BLaER1 treated with 17β-estradiol and CSF1 and Interleukin-3, amounts not matched to agents 10 nM and 100 nM (cell line): ENCODE measurements around the gene OR7C1.

Experiments used
- H3K27ac ChIP-seq, 11 experiments: shearing (Covaris generic); formaldehyde crosslinking; 2 replicates each; pipeline ENCODE4 v1.8.1; 2022
- H3K27me3 ChIP-seq, 11 experiments: shearing (Covaris generic); formaldehyde crosslinking; 2 replicates each; pipeline ENCODE4 v1.8.1; 2022
- H3K36me3 ChIP-seq, 11 experiments: shearing (Covaris generic); formaldehyde crosslinking; 2 replicates each; pipeline ENCODE4 v1.8.1; 2022
- H3K4me1 ChIP-seq, 10 experiments: shearing (Covaris generic); formaldehyde crosslinking; 2 replicates each; pipeline ENCODE4 v1.8.1; 2022
- H3K4me2 ChIP-seq, 11 experiments: shearing (Covaris generic); formaldehyde crosslinking; 2 replicates each; pipeline ENCODE4 v1.8.1; 2022
- H3K4me3 ChIP-seq, 10 experiments: shearing (Covaris generic); formaldehyde crosslinking; 2 replicates each; pipeline ENCODE4 v1.8.1; 2022
- H3K9ac ChIP-seq, 11 experiments: shearing (Covaris generic); formaldehyde crosslinking; 2 replicates each; pipeline ENCODE4 v1.8.1; 2022
- H3K9me3 ChIP-seq, 11 experiments: shearing (Covaris generic); formaldehyde crosslinking; replicated peaks in 1 of 11; 2 replicates each; pipeline ENCODE4 v1.8.1; 2022
- H4K20me1 ChIP-seq, 11 experiments: shearing (Covaris generic); formaldehyde crosslinking; 2 replicates each; pipeline ENCODE4 v1.8.1; 2022
- Cebpa-rat ChIP-seq, 11 experiments: shearing (Covaris generic); IDR thresholded peaks; 2 replicates each; pipeline ENCODE4 v1.8.1; 2022

OR7C1 gene

GRCh38 chr19:14826006-14826405 is 9.0 kb downstream of the OR7C1 start:
- no peaks in the 10 kb centered on the region for H3K27me3 ChIP-seq
- H3K27ac ChIP-seq = no peak overlapping the region
- H3K9me3 ChIP-seq = peaks cover 0 to 21% (median 15%) of the 10 kb centered on the region in 11 experiments; a peak in 12 of 22 replicates
- no peaks in the 10 kb centered on the region for H4K20me1 ChIP-seq
- H3K36me3 ChIP-seq = no peaks in the 10 kb centered on the region
- no peak overlapping the region for H3K9ac ChIP-seq
- H3K4me1 ChIP-seq = peaks cover 13 to 24% (median 17%) of the 10 kb centered on the region in 10 experiments; a peak in 18 of 20 replicates
- no peak for TF ChIP-seq Cebpa-rat (IDR thresholded peaks at IDR 0.05)
- no peak overlapping the region for H3K4me2 ChIP-seq
- H3K4me3 ChIP-seq = no peak overlapping the region

DNA sequence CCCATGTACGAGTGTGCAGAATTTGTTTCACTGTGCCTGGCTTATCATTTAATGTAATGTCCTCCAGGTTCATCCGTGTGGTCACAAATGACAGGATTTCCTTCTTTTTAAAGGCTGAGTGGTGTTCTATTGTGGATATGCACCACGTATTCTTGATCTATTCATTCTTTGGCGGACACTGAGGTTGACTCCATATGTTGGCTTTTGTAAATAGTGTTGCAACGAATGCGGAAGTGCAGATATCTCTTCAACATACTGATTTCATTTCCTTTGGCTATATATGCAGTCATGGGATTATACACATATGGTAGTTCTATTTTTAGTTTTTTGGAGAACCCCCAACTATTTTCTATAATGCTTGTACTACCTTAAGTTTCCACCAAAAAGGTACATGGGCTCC is 13.0 kb downstream of the OR7C1 start:
- H4K20me1 ChIP-seq = no peaks in the 10 kb centered on the region
- H3K4me1 ChIP-seq = peaks cover 9 to 20% (median 17%) of the 10 kb centered on the region in 10 experiments; a peak in 18 of 20 replicates
- H3K27me3 ChIP-seq = no peaks in the 10 kb centered on the region
- H3K4me3 ChIP-seq = no peak overlapping the region
- H3K27ac ChIP-seq = peak overlapping the region in 9 of 11 experiments; percentile 9 to 51 (median 43); a peak in 16 of 22 replicates
- H3K9ac ChIP-seq = no peak overlapping the region
- no peaks in the 10 kb centered on the region for H3K36me3 ChIP-seq
- peak in 2 of 11 experiments; percentile 33 to 38; a peak in 2 of 22 replicates for TF ChIP-seq Cebpa-rat (IDR thresholded peaks at IDR 0.05)
- peaks cover 0 to 26% (median 15%) of the 10 kb centered on the region in 11 experiments; a peak in 12 of 22 replicates for H3K9me3 ChIP-seq
- H3K4me2 ChIP-seq = peak overlapping the region; percentile 10 to 51 (median 30); a peak in 16 of 22 replicates

DNA sequence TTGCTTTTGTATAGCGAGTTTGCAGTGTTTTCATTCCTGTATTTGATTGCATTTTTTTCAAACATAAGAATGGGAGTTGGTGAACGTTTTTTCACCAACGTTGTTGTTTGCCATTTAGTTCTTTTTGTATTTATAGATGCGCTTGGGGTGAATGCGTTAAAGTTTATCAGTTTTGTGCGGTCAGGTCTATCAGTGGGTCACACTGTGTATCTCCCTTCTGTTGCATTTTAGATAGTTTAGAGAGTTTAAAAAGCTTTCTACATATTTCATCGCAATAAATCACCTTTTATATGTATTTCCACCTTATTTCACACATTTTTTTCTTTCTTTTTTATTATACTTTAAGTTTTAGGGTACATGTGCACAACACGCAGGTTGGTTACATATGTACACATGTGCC is 16.4 kb downstream of the OR7C1 start:
- no peak for TF ChIP-seq Cebpa-rat (IDR thresholded peaks at IDR 0.05)
- no peak overlapping the region for H3K4me2 ChIP-seq
- no peaks in the 10 kb centered on the region for H3K27me3 ChIP-seq

GRCh38 chr19:14817052-14817451 is 17.9 kb downstream of the OR7C1 start:
- no peak overlapping the region for H3K4me2 ChIP-seq
- H3K4me1 ChIP-seq = peaks cover 2 to 10% (median 8%) of the 10 kb centered on the region in 10 experiments; a peak in 17 of 20 replicates
- H3K36me3 ChIP-seq = no peaks in the 10 kb centered on the region
- no peak for TF ChIP-seq Cebpa-rat (IDR thresholded peaks at IDR 0.05)
- H3K9ac ChIP-seq = no peak overlapping the region
- peaks cover 0 to 7% (median 0%) of the 10 kb centered on the region in 11 experiments; a peak in 4 of 22 replicates for H3K9me3 ChIP-seq
- no peak overlapping the region for H3K4me3 ChIP-seq
- no peaks in the 10 kb centered on the region for H4K20me1 ChIP-seq
- no peaks in the 10 kb centered on the region for H3K27me3 ChIP-seq
- H3K27ac ChIP-seq = no peak overlapping the region

More for the DNA sequence above, 16.4 kb downstream of the OR7C1 start:
- Histone ChIP-seq H3K4me1 (peaks cover 9 to 20% (median 17%) of the 10 kb centered on the region in 10 experiments; a peak in 18 of 20 replicates), H3K4me3 (no peak overlapping the region), H3K36me3 (no peaks in the 10 kb centered on the region), H3K27ac (no peak overlapping the region), H3K9ac (no peak overlapping the region), H3K9me3 (peaks cover 0 to 7% (median 0%) of the 10 kb centered on the region in 11 experiments; a peak in 4 of 22 replicates), H4K20me1 (no peaks in the 10 kb centered on the region)

DNA sequence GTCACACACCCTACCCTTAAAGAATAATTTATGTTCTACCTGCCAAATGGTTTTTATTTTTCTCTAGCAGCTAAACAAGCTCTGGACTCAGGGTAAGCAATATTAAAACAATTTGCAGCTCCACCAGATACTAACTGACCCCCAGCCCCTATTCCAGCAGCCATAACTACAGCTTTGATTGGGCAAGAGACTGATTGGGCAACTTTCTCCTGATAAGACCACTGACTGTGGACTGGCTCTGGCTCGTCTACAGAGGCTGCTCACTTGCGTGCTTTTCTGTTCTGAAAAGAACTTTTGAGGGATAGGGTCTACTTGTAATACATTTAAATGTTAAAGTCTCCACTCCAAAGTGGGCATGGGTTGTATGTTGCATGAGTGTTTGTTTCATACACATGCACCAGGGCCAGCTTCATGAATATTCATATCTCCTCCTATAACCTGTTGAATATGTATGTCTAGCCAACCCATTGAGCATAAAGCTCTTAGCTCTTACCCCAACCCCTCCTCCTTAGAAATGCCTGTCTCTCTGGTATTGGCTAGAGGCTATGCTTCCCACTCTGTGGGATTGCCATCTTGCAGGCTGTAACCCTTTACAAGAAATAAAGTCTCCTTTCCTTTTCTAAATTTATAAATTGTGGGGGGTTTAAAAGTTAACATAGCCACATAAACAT is 19.9 kb downstream of the OR7C1 start:
- Histone ChIP-seq H3K4me2 (no peak overlapping the region), H3K27me3 (no peaks in the 10 kb centered on the region), H4K20me1 (no peaks in the 10 kb centered on the region), H3K9ac (no peak overlapping the region), H3K36me3 (no peaks in the 10 kb centered on the region), H3K4me3 (no peak overlapping the region), H3K4me1 (peaks cover 0 to 5% (median 0%) of the 10 kb centered on the region in 10 experiments; a peak in 4 of 20 replicates), H3K27ac (no peak overlapping the region), H3K9me3 (peaks cover 0 to 7% (median 0%) of the 10 kb centered on the region in 11 experiments; a peak in 4 of 22 replicates)
- no peak for TF ChIP-seq Cebpa-rat (IDR thresholded peaks at IDR 0.05)

DNA sequence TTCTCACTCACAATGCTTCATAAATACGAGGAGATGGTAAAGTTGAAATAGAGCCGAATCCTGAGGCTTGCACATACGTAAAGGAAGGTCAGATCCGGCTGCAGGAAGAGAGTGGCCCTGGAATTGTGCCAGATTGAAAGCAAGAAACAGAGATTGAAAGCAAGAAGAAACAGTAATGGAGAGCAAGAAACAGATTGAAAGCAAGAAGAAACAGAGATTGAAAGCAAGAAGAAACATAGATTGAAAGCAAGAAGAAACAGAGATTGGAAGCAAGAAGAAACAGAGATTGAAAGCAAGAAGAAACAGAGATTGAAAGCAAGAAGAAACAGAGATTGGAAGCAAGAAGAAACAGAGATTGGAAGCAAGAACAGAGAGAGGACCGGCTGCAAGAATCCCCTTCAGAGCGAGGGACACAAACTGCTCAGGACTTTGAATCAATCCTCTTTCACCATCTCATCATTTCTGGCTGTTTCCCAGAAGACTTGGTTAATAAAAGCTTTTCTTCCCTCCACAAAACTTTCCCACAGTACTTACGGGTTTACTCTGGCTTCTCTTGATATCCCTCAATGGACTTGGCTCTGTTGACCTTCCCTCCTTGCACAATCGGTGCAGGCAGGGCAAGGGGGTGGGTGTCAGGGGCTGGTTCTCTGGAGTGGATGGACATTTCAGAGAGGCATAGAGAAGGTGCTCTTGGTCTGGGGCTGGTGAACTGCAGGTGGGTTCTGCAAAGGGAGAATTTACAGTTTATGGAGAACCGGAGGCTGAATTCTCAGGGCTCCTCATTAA is 25.5 kb downstream of the OR7C1 start:
- Histone ChIP-seq H3K4me3 (no peak overlapping the region), H3K9me3 (no peaks in the 10 kb centered on the region), H4K20me1 (no peaks in the 10 kb centered on the region), H3K27me3 (no peaks in the 10 kb centered on the region), H3K4me1 (peaks cover 0 to 21% (median 9%) of the 10 kb centered on the region in 10 experiments; a peak in 12 of 20 replicates), H3K4me2 (peak overlapping the region in 9 of 11 experiments; percentile 0 to 58 (median 6); a peak in 8 of 22 replicates), H3K36me3 (no peaks in the 10 kb centered on the region), H3K9ac (no peak overlapping the region), H3K27ac (no peak overlapping the region)
- no peak for TF ChIP-seq Cebpa-rat (IDR thresholded peaks at IDR 0.05)

- Histone ChIP-seq H3K4me1 (peaks cover 0 to 21% (median 8%) of the 10 kb centered on the region in 10 experiments; a peak in 11 of 20 replicates), H3K27ac (no peak overlapping the region), H3K9me3 (peaks cover 0 to 14% (median 0%) of the 10 kb centered on the region in 11 experiments; a peak in 4 of 22 replicates), H3K27me3 (no peaks in the 10 kb centered on the region), H3K36me3 (no peaks in the 10 kb centered on the region), H4K20me1 (no peaks in the 10 kb centered on the region), H3K4me2 (peak overlapping the region in 2 of 11 experiments; percentile 2 to 42; a peak in 4 of 22 replicates), H3K9ac (no peak overlapping the region), H3K4me3 (no peak overlapping the region)
- TF ChIP-seq Cebpa-rat (IDR thresholded peaks at IDR 0.05) = no peak
Observed at GRCh38 chr19:14804765-14805164, 30.2 kb downstream of the OR7C1 start.

- Histone ChIP-seq H3K27me3 (no peaks in the 10 kb centered on the region), H3K4me1 (peaks cover 0 to 23% (median 12%) of the 10 kb centered on the region in 10 experiments; a peak in 15 of 20 replicates), H4K20me1 (no peaks in the 10 kb centered on the region), H3K27ac (no peak overlapping the region), H3K4me2 (no peak overlapping the region), H3K4me3 (no peak overlapping the region), H3K9ac (no peak overlapping the region), H3K36me3 (no peaks in the 10 kb centered on the region), H3K9me3 (peaks cover 0 to 14% (median under 1%) of the 10 kb centered on the region in 11 experiments; a peak in 5 of 22 replicates)
- no peak for TF ChIP-seq Cebpa-rat (IDR thresholded peaks at IDR 0.05)
Observed at GRCh38 chr19:14798760-14799159, 36.2 kb downstream of the OR7C1 start.

GRCh38 chr19:14796021-14796420 is 39.0 kb downstream of the OR7C1 start:
- Histone ChIP-seq H3K4me3 (no peak overlapping the region), H4K20me1 (no peaks in the 10 kb centered on the region), H3K9me3 (peaks cover 7 to 17% (median 12%) of the 10 kb centered on the region in 11 experiments), H3K36me3 (no peaks in the 10 kb centered on the region), H3K4me2 (peak overlapping the region in 7 of 11 experiments; percentile 36 to 78 (median 55); a peak in 15 of 22 replicates), H3K27me3 (no peaks in the 10 kb centered on the region), H3K9ac (no peak overlapping the region), H3K27ac (peak overlapping the region in 3 of 11 experiments; percentile 9 to 37 (median 16); a peak in 1 of 22 replicates), H3K4me1 (peaks cover 13 to 34% (median 20%) of the 10 kb centered on the region in 10 experiments)
- TF ChIP-seq Cebpa-rat (IDR thresholded peaks at IDR 0.05) = no peak
